Mesenchymal stem cell (in vitro differentiated cells and primary cell): Measurements from ENCODE around the gene COPB1.

ENCODE experiments used
- DNase-seq: peaks from one replicate; pipeline ENCODE4 v3.0.0-alpha.2; 2013
- H2AFZ ChIP-seq: one replicate; pipeline ENCODE4 v1.6.1; 2013; ENCODE audit warnings: low read depth, mild to moderate bottlenecking, control low read depth, inconsistent platforms, low read length, moderate library complexity
- H2AK5ac ChIP-seq: 2 replicates; pipeline ENCODE4 v1.6.1; 2013; ENCODE audit warnings: low read length, moderate library complexity, mild to moderate bottlenecking, inconsistent platforms; ENCODE audit not compliant: severe bottlenecking
- H2BK120ac ChIP-seq: one replicate; pipeline ENCODE4 v1.6.1; 2013; ENCODE audit warnings: low read depth, mild to moderate bottlenecking, inconsistent platforms, low read length, moderate library complexity
- H2BK12ac ChIP-seq, 2 experiments: one replicate each; pipeline ENCODE4 v1.6.1; 2013; ENCODE audit warnings: inconsistent platforms in 2 of 2, low read length in 2 of 2, mild to moderate bottlenecking in 2 of 2, moderate library complexity in 2 of 2, control low read depth in 1 of 2
- H2BK15ac ChIP-seq: one replicate; pipeline ENCODE4 v1.6.1; 2013; ENCODE audit warnings: mild to moderate bottlenecking, low read depth, inconsistent platforms; ENCODE audit not compliant: poor library complexity, severe bottlenecking
- H2BK5ac ChIP-seq: 2 replicates; pipeline ENCODE4 v1.6.1; 2013; ENCODE audit warnings: low read depth, mild to moderate bottlenecking, low read length, control low read depth, inconsistent platforms; ENCODE audit not compliant: poor library complexity, severe bottlenecking
- H3K14ac ChIP-seq, 2 experiments: one replicate each; pipeline ENCODE4 v1.6.1; 2013; ENCODE audit warnings: inconsistent platforms in 2 of 2, low read length in 2 of 2, control low read depth in 1 of 2, mild to moderate bottlenecking in 1 of 2, moderate library complexity in 1 of 2
- H3K18ac ChIP-seq, 2 experiments: one replicate each; pipeline ENCODE4 v1.6.1; 2013; ENCODE audit warnings: inconsistent platforms in 2 of 2, low read length in 2 of 2, control low read depth in 1 of 2, low read depth in 1 of 2, mild to moderate bottlenecking in 1 of 2
- H3K23ac ChIP-seq, 2 experiments: one replicate each; pipeline ENCODE4 v1.6.1; 2013; ENCODE audit warnings: inconsistent platforms in 2 of 2, low read length in 2 of 2, mild to moderate bottlenecking in 2 of 2, moderate library complexity in 2 of 2, control low read depth in 1 of 2
- H3K27ac ChIP-seq: 2 replicates; pipeline ENCODE4 v1.5.1; 2013; ENCODE audit warnings: mild to moderate bottlenecking, moderate library complexity, low read length, control low read depth, inconsistent platforms; ENCODE audit not compliant: poor library complexity, severe bottlenecking
- H3K27me3 ChIP-seq, 2 experiments: 2 replicates each; pipeline versions ENCODE4 v1.6.1 to v1.7.0; 2013; ENCODE audit warnings: low read length in 2 of 2, mild to moderate bottlenecking in 2 of 2, moderate library complexity in 2 of 2, control low read depth in 1 of 2, inconsistent platforms in 1 of 2; ENCODE audit not compliant: control insufficient read depth in 1 of 2, insufficient read depth in 1 of 2
- H3K36me3 ChIP-seq, 2 experiments: 2 replicates each; pipeline versions ENCODE4 v1.6.1 to v1.7.0; 2013; ENCODE audit warnings: low read length in 2 of 2, control low read depth in 1 of 2, inconsistent platforms in 1 of 2, low read depth in 1 of 2, mild to moderate bottlenecking in 1 of 2; ENCODE audit not compliant: insufficient read depth in 2 of 2, control insufficient read depth in 1 of 2
- H3K4ac ChIP-seq, 2 experiments: one replicate each; pipeline ENCODE4 v1.6.1; 2013; ENCODE audit warnings: inconsistent platforms in 2 of 2, low read length in 2 of 2, mild to moderate bottlenecking in 2 of 2, moderate library complexity in 2 of 2, control low read depth in 1 of 2, low read depth in 1 of 2
- H3K4me1 ChIP-seq: 2 replicates; pipeline ENCODE4 v1.6.1; 2013; ENCODE audit warnings: low read depth, low read length, control low read depth; ENCODE audit not compliant: control insufficient read depth, insufficient read depth
- H3K4me2 ChIP-seq: 2 replicates; pipeline ENCODE4 v1.6.1; 2013; ENCODE audit warnings: low read length, mild to moderate bottlenecking, inconsistent platforms; ENCODE audit not compliant: poor library complexity, severe bottlenecking
- H3K4me3 ChIP-seq, 2 experiments: 2 replicates each; pipeline versions ENCODE4 v1.5.1 to v1.7.0; 2013; ENCODE audit warnings: low read length in 2 of 2, mild to moderate bottlenecking in 2 of 2, control low read depth in 1 of 2, low read depth in 1 of 2; ENCODE audit not compliant: insufficient read depth in 1 of 2
- H3K79me1 ChIP-seq: replicated peaks from 2 replicates; pipeline ENCODE4 v1.6.1; 2013; ENCODE audit warnings: mild to moderate bottlenecking, control low read depth, low read length, inconsistent platforms; ENCODE audit not compliant: poor library complexity, severe bottlenecking
- H3K9ac ChIP-seq: 2 replicates; pipeline ENCODE4 v1.7.0; 2013; ENCODE audit warnings: mild to moderate bottlenecking, low read length, moderate library complexity
- H3K9me3 ChIP-seq: 2 replicates; pipeline ENCODE4 v1.7.0; 2013; ENCODE audit warnings: mild to moderate bottlenecking, low read length; ENCODE audit not compliant: control insufficient read depth
- H4K8ac ChIP-seq: one replicate; pipeline ENCODE4 v1.6.1; 2013; ENCODE audit warnings: inconsistent platforms, mild to moderate bottlenecking, low read length, moderate library complexity
- H4K91ac ChIP-seq: one replicate; pipeline ENCODE4 v1.6.1; 2013; ENCODE audit warnings: mild to moderate bottlenecking, low read length, inconsistent platforms
- WGBS: methylation state at CpG from one replicate; pipeline ENCODE4 v1.1.7; 2013; ENCODE audit warnings: mixed read lengths; 5-methylcytosine and 5-hydroxymethylcytosine counted together

COPB1 gene

GRCh38 chr11:14544611-14545010, 45.0 kb upstream of the COPB1 start:
- WGBS = 100% methylated on average over 1 of the region's 3 CpGs
- Histone ChIP-seq H2AK5ac (no peak overlapping the region), H3K36me3 (no peaks in the 10 kb centered on the region), H4K8ac (no peak overlapping the region), H3K9me3 (no peaks in the 10 kb centered on the region), H3K4me1 (peaks cover 4% of the 10 kb centered on the region), H2AFZ (no peak overlapping the region), H3K9ac (no peak overlapping the region), H2BK5ac (no peak overlapping the region), H3K18ac (no peak overlapping the region), H3K4ac (no peak overlapping the region), H4K91ac (no peak overlapping the region), H2BK12ac (no peak overlapping the region), H3K27me3 (peaks cover 0 to 4% of the 10 kb centered on the region in 2 experiments), H3K4me2 (no peak overlapping the region), H3K79me1 (no peaks in the 10 kb centered on the region), H2BK120ac (no peak overlapping the region), H2BK15ac (no peak overlapping the region), H3K4me3 (no peak overlapping the region), H3K14ac (no peak overlapping the region), H3K23ac (no peak overlapping the region), H3K27ac (no peak overlapping the region)
- peak; percentile 77 for DNase-seq

GRCh38 chr11:14543260-14543659, 43.6 kb upstream of the COPB1 start:
- no CpG with 5 or more reads among the region's 1 CpG for WGBS
- H3K27ac ChIP-seq = no peak overlapping the region
- no peak overlapping the region for H3K4me2 ChIP-seq
- no peak overlapping the region for H3K4me3 ChIP-seq
- H2AFZ ChIP-seq = no peak overlapping the region
- H3K18ac ChIP-seq = no peak overlapping the region
- no peak overlapping the region for H3K23ac ChIP-seq
- H3K4me1 ChIP-seq = peaks cover 4% of the 10 kb centered on the region
- H4K91ac ChIP-seq = no peak overlapping the region
- H2BK12ac ChIP-seq = no peak overlapping the region
- peaks cover 0 to 4% of the 10 kb centered on the region in 2 experiments for H3K27me3 ChIP-seq
- H2BK5ac ChIP-seq = no peak overlapping the region
- no peaks in the 10 kb centered on the region for H3K9me3 ChIP-seq
- no peak overlapping the region for H3K14ac ChIP-seq
- no peak for DNase-seq
- no peak overlapping the region for H4K8ac ChIP-seq
- H3K4ac ChIP-seq = no peak overlapping the region
- H3K9ac ChIP-seq = no peak overlapping the region
- no peak overlapping the region for H2AK5ac ChIP-seq
- H2BK15ac ChIP-seq = no peak overlapping the region
- no peaks in the 10 kb centered on the region for H3K36me3 ChIP-seq
- no peaks in the 10 kb centered on the region for H3K79me1 ChIP-seq
- H2BK120ac ChIP-seq = no peak overlapping the region

GRCh38 chr11:14542324-14542723, 42.7 kb upstream of the COPB1 start:
- Histone ChIP-seq H2AK5ac (no peak overlapping the region), H2BK120ac (no peak overlapping the region), H3K9ac (no peak overlapping the region), H3K36me3 (no peaks in the 10 kb centered on the region), H3K27me3 (no peaks in the 10 kb centered on the region), H3K4me3 (no peak overlapping the region), H2BK15ac (no peak overlapping the region), H3K4me1 (peaks cover 4% of the 10 kb centered on the region), H2AFZ (no peak overlapping the region), H3K14ac (no peak overlapping the region), H2BK12ac (no peak overlapping the region), H3K4me2 (no peak overlapping the region), H4K91ac (no peak overlapping the region), H3K27ac (no peak overlapping the region), H4K8ac (no peak overlapping the region), H3K79me1 (no peaks in the 10 kb centered on the region), H3K18ac (no peak overlapping the region), H3K4ac (no peak overlapping the region), H3K23ac (no peak overlapping the region), H3K9me3 (no peaks in the 10 kb centered on the region), H2BK5ac (no peak overlapping the region)
- DNase-seq = no peak

DNA sequence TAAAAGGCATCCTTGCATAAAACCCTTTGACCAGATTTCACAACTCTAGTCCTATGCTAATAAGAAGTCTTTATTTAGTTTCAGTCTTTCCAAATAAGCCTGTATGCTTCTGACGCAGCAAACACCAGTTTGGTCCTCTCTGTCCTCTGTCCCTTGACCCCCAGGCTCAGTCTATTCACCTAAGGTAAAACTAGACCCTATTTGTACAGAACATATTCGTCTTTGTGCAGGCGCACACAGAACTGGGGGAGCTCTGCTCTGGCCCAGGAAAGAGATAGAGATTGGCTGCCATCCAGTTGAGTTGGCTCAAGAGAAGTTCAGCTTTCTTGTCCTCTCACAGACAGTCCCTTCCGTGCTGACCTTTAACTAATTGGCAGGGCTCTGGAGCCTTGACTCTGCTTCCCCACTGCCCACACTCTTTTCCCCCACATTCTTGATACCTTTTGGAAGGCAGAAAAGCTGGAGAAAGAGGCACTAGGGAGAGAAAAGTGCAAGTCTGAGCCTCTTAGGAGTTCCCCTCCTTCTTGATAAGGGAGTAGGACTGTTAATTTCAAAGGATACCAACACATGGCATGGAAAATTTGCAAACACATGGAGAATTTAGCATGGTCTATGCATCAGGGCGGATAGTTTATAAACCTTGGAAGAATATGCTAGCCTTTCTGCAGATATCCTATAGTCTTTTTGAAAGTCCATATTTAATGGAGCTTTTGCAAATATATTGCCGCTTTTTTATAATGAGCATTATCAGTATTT, 41.8 kb upstream of the COPB1 start:
- H2BK15ac ChIP-seq = no peak overlapping the region
- no peak overlapping the region for H2BK12ac ChIP-seq
- peak overlapping the region; percentile 47 for H4K8ac ChIP-seq
- no peak overlapping the region for H3K14ac ChIP-seq
- no peak overlapping the region for H3K27ac ChIP-seq
- H3K9ac ChIP-seq = peak overlapping the region; percentile 73
- no peak overlapping the region for H2BK5ac ChIP-seq
- no peaks in the 10 kb centered on the region for H3K79me1 ChIP-seq
- WGBS = 91% methylated on average over 4 of the region's 6 CpGs
- H3K23ac ChIP-seq = peak overlapping the region in 1 of 2 experiments; percentile 35
- H3K36me3 ChIP-seq = no peaks in the 10 kb centered on the region
- peak overlapping the region in 1 of 2 experiments; percentile 60 for H3K4me3 ChIP-seq
- H3K4me2 ChIP-seq = no peak overlapping the region
- H3K4me1 ChIP-seq = peaks cover 4% of the 10 kb centered on the region
- H3K18ac ChIP-seq = no peak overlapping the region
- no peak overlapping the region for H2AFZ ChIP-seq
- H3K4ac ChIP-seq = no peak overlapping the region
- H2AK5ac ChIP-seq = peak overlapping the region; percentile 66
- no peaks in the 10 kb centered on the region for H3K9me3 ChIP-seq
- no peaks in the 10 kb centered on the region for H3K27me3 ChIP-seq
- H4K91ac ChIP-seq = no peak overlapping the region
- DNase-seq = no peak
- H2BK120ac ChIP-seq = no peak overlapping the region
